IMR-90 (cell line): ENCODE data around the gene NTN4. TPM values are rescaled to one million over a fixed set of nuclear protein-coding genes. Genes with fewer than 3 reads are reported as not detected.

Source experiments
- ATAC-seq: fragments of 200-7000 bp; cut with Tn5 transposase; 2 replicates; pipeline ENCODE4 v1.9.1; 2020; ENCODE audit warnings: low read depth, mild to moderate bottlenecking, moderate library complexity
- BruUV-seq: library from RNA; stranded (reverse); fragments of 400-500 nt; replicated peaks from 2 replicates; lab custom pipeline; 2021; lab: Mats Ljungman, UMichigan
- CTCF ChIA-PET: fragments of 300-600 bp; formaldehyde crosslinking; extraction: SDS; loops from one replicate; lab custom pipeline; 2021; ENCODE audit warnings: antibody characterized with exemption; lab: Yijun Ruan, JAX
- POLR2A ChIA-PET: fragments of 300-600 bp; sonication (Branson Sonifier 250); formaldehyde crosslinking; loops from one replicate; lab custom pipeline; 2022; ENCODE audit warnings: antibody characterized with exemption; ENCODE audit not compliant: unreplicated experiment; lab: Charles Lee
- DNase-seq: peaks from one replicate; pipeline ENCODE4 v3.0.0; 2013
- H2AFZ ChIP-seq: replicated peaks from 2 replicates; pipeline ENCODE3; 2013; ENCODE audit warnings: low read length, mild to moderate bottlenecking; ENCODE audit not compliant: poor library complexity
- H2AK5ac ChIP-seq: 2 replicates; pipeline ENCODE4 v1.6.1; 2013; ENCODE audit warnings: low read depth, low read length, inconsistent platforms
- H2AK9ac ChIP-seq: replicated peaks from 2 replicates; pipeline ENCODE3; 2013; ENCODE audit warnings: mild to moderate bottlenecking, low read depth, low read length, moderate library complexity; ENCODE audit not compliant: poor library complexity
- H2BK120ac ChIP-seq: 2 replicates; pipeline ENCODE4 v1.6.1; 2013; ENCODE audit warnings: low read depth, low read length, inconsistent platforms
- H2BK15ac ChIP-seq: 3 replicates; pipeline ENCODE4 v1.6.1; 2013; ENCODE audit warnings: low read depth, low read length, inconsistent platforms
- H2BK20ac ChIP-seq: 2 replicates; pipeline ENCODE4 v1.6.1; 2013; ENCODE audit warnings: low read depth, mild to moderate bottlenecking, inconsistent platforms, low read length, moderate library complexity
- H2BK5ac ChIP-seq: 2 replicates; pipeline ENCODE4 v1.6.1; 2013; ENCODE audit warnings: mild to moderate bottlenecking, low read depth, low read length, inconsistent platforms; ENCODE audit not compliant: poor library complexity, severe bottlenecking
- H3K14ac ChIP-seq: replicated peaks from 2 replicates; pipeline ENCODE4 v1.6.1; 2013; ENCODE audit warnings: low read depth, low read length, inconsistent platforms
- H3K18ac ChIP-seq: 2 replicates; pipeline ENCODE4 v1.6.1; 2013; ENCODE audit warnings: low read depth, low read length, control low read depth
- H3K23ac ChIP-seq: 2 replicates; pipeline ENCODE4 v1.6.1; 2013; ENCODE audit warnings: low read depth, low read length, inconsistent platforms
- H3K27ac ChIP-seq: 2 replicates; pipeline ENCODE4 v1.5.1; 2013; ENCODE audit warnings: mild to moderate bottlenecking, control low read depth, low read length; ENCODE audit not compliant: insufficient read depth
- H3K27me3 ChIP-seq: 2 replicates; pipeline ENCODE4 v1.6.1; 2013; ENCODE audit warnings: low read length; ENCODE audit not compliant: control insufficient read depth, insufficient read depth
- H3K36me3 ChIP-seq: 2 replicates; pipeline ENCODE4 v1.6.1; 2013; ENCODE audit warnings: low read length, mixed read lengths; ENCODE audit not compliant: control insufficient read depth, insufficient read depth
- H3K4ac ChIP-seq: 2 replicates; pipeline ENCODE4 v1.6.1; 2013; ENCODE audit warnings: low read depth, low read length, inconsistent platforms
- H3K4me1 ChIP-seq: 2 replicates; pipeline ENCODE4 v1.6.1; 2013; ENCODE audit warnings: low read length, mixed read lengths; ENCODE audit not compliant: control insufficient read depth, insufficient read depth
- H3K4me2 ChIP-seq: 2 replicates; pipeline ENCODE4 v1.6.1; 2013; ENCODE audit warnings: low read depth, mild to moderate bottlenecking, control low read depth, low read length, moderate library complexity
- H3K4me3 ChIP-seq: 2 replicates; pipeline ENCODE4 v1.5.1; 2013; ENCODE audit warnings: low read depth, mild to moderate bottlenecking, control low read depth, low read length, moderate library complexity; ENCODE audit not compliant: insufficient read depth
- H3K56ac ChIP-seq: 2 replicates; pipeline ENCODE4 v1.6.1; 2013; ENCODE audit warnings: low read length, inconsistent platforms; ENCODE audit not compliant: insufficient read depth; ENCODE audit errors: extremely low read depth
- H3K79me1 ChIP-seq, 2 experiments: 2 replicates each; pipeline ENCODE4 v1.6.1; 2013; ENCODE audit warnings: low read length in 2 of 2, inconsistent platforms in 1 of 2, low read depth in 1 of 2
- H3K9ac ChIP-seq: 2 replicates; pipeline ENCODE4 v1.6.1; 2013; ENCODE audit warnings: low read depth, low read length, control low read depth
- H3K9me1 ChIP-seq: 2 replicates; pipeline ENCODE4 v1.6.1; 2013; ENCODE audit warnings: low read length, inconsistent platforms; ENCODE audit not compliant: insufficient read depth
- H3K9me3 ChIP-seq: 2 replicates; pipeline ENCODE4 v1.6.1; 2013; ENCODE audit warnings: low read length; ENCODE audit not compliant: control insufficient read depth, insufficient read depth
- H4K20me1 ChIP-seq: 2 replicates; pipeline ENCODE4 v1.6.1; 2013; ENCODE audit warnings: low read length, inconsistent platforms; ENCODE audit not compliant: insufficient read depth
- H4K5ac ChIP-seq: 2 replicates; pipeline ENCODE4 v1.6.1; 2013; ENCODE audit warnings: mild to moderate bottlenecking, low read depth, low read length, control low read depth
- H4K8ac ChIP-seq, 2 experiments: 2 replicates each; pipeline ENCODE4 v1.6.1; 2013; ENCODE audit warnings: low read depth in 2 of 2, low read length in 2 of 2, control low read depth in 1 of 2, inconsistent platforms in 1 of 2
- H4K91ac ChIP-seq: 2 replicates; pipeline ENCODE4 v1.6.1; 2013; ENCODE audit warnings: low read depth, low read length, inconsistent platforms; ENCODE audit not compliant: insufficient read depth
- BHLHE40 ChIP-seq: fragments of 150-350 bp; IDR thresholded peaks from 2 replicates; pipeline ENCODE4 v1.6.1; 2016; ENCODE audit warnings: mild to moderate bottlenecking, low read depth, low read length
- CEBPB ChIP-seq: IDR thresholded peaks from 2 replicates; pipeline ENCODE4 v1.6.1; 2012; ENCODE audit warnings: low read depth, low read length, improper control_type of control experiment
- CHD1 ChIP-seq: IDR thresholded peaks from 2 replicates; pipeline ENCODE4 v1.6.1; 2012; ENCODE audit warnings: low read depth, low read length, improper control_type of control experiment
- FOS ChIP-seq: fragments of 150-350 bp; IDR thresholded peaks from 2 replicates; pipeline ENCODE4 v1.6.1; 2016; ENCODE audit warnings: low read depth, low read length
- MAFK ChIP-seq: IDR thresholded peaks from 2 replicates; pipeline ENCODE4 v1.6.1; 2012; ENCODE audit warnings: low read depth, low read length, improper control_type of control experiment
- MAZ ChIP-seq: IDR thresholded peaks from 2 replicates; pipeline ENCODE4 v1.6.1; 2012; ENCODE audit warnings: low read depth, mild to moderate bottlenecking, low read length, improper control_type of control experiment, moderate library complexity, borderline replicate concordance
- MXI1 ChIP-seq: IDR thresholded peaks from 2 replicates; pipeline ENCODE4 v1.6.1; 2012; ENCODE audit warnings: low read depth, mild to moderate bottlenecking, low read length, moderate library complexity, borderline replicate concordance
- NFE2L2 ChIP-seq: fragments of 150-350 bp; IDR thresholded peaks from 2 replicates; pipeline ENCODE4 v1.6.1; 2016; ENCODE audit warnings: low read depth, mild to moderate bottlenecking, low read length
- POLR2A ChIP-seq: IDR thresholded peaks from 2 replicates; pipeline ENCODE4 v1.6.1; 2012; ENCODE audit warnings: mild to moderate bottlenecking, low read depth, low read length
- RAD21 ChIP-seq: IDR thresholded peaks from 2 replicates; pipeline ENCODE4 v1.6.1; 2012; ENCODE audit warnings: low read length, improper control_type of control experiment
- RCOR1 ChIP-seq: IDR thresholded peaks from 2 replicates; pipeline ENCODE4 v1.6.1; 2012; ENCODE audit warnings: mild to moderate bottlenecking, low read length, improper control_type of control experiment; ENCODE audit not compliant: insufficient replicate concordance
- RFX5 ChIP-seq: IDR thresholded peaks from 2 replicates; pipeline ENCODE4 v1.8.0; 2012; ENCODE audit warnings: low read depth, mild to moderate bottlenecking, low read length, moderate library complexity
- WGBS, 2 experiments: methylation state at CpG; one replicate each; pipeline versions ENCODE4 v1.1.5 to v1.1.7; 2013; ENCODE audit warnings: missing lambda C conversion rate in 2 of 2; ENCODE audit not compliant: insufficient read length in 1 of 2; ENCODE audit errors: extremely low coverage in 2 of 2; 5-methylcytosine and 5-hydroxymethylcytosine counted together
- dilution Hi-C: fragments of 300-500 bp; cut with HindIII; formaldehyde crosslinking; loops from one replicate; pipeline ENCODE4 v1.14.3; 2018; ENCODE audit warnings: low sequenced_read_pairs; ENCODE audit not compliant: unreplicated experiment
- in situ Hi-C: fragments of 300-500 bp; cut with MboI; formaldehyde crosslinking; loops from 3 replicates; pipeline ENCODE4 v1.14.3; 2019; ENCODE audit warnings: low sequenced_read_pairs, inconsistent platforms, mixed read lengths
- intact Hi-C: fragments of 100-400 bp; cut with micrococcal nuclease; formaldehyde crosslinking; loops from 2 replicates; pipeline ENCODE4 v1.10.0; 2022
- polyA plus RNA-seq, 3 experiments: library from polyadenylated mRNA; depleted of rRNA; stranded (reverse); fragments of >200 nt; gene quantifications; 2 replicates each; pipeline ENCODE4 v1.2.3, GENCODE V29; 2012; ENCODE audit warnings: low replicate concordance in 1 of 3
- total RNA-seq: library from RNA; depleted of rRNA; stranded (reverse); fragments of >200 nt; gene quantifications from 2 replicates; pipeline ENCODE4 v1.2.3, GENCODE V29; 2012
- TF ChIP-seq, protein P1 (sequence below): fragments of 150-350 bp; IDR thresholded peaks from 2 replicates; pipeline ENCODE4 v1.6.1; 2016; ENCODE audit warnings: low read depth, mild to moderate bottlenecking, low read length, moderate library complexity, borderline replicate concordance
- TF ChIP-seq, protein P2 (sequence below): conservative IDR thresholded peaks from 2 replicates; pipeline ENCODE4 v1.5.1; 2012; ENCODE audit warnings: mild to moderate bottlenecking, low read depth, low read length, improper control_type of control experiment
- TF ChIP-seq, protein P3 (sequence below): fragments of 150-350 bp; IDR thresholded peaks from 2 replicates; pipeline ENCODE4 v1.6.1; 2017; ENCODE audit warnings: mild to moderate bottlenecking, antibody characterized with exemption, low read length, low read depth

NTN4 gene
- total and polyA plus RNA-seq, 2 of the 4 experiments (the other 2 are of a cell fraction): 54.6 to 56.6 TPM

GRCh38 chr12:95637471-95638155 lies 153.0 kb downstream of the NTN4 start:
- Histone ChIP-seq H2BK5ac (peak overlapping the region; percentile 98), H4K91ac (peak overlapping the region; percentile 100), H3K9ac (peak overlapping the region; percentile 67), H3K4ac (peak overlapping the region; percentile 100), H3K9me3 (no peaks in the 10 kb centered on the region), H4K5ac (peak overlapping the region; percentile 96), H3K36me3 (no peaks in the 10 kb centered on the region), H2BK20ac (peak overlapping the region; percentile 100), H2BK120ac (peak overlapping the region; percentile 100), H3K14ac (peak overlapping the region; percentile 99), H3K23ac (peak overlapping the region; percentile 96), H3K27me3 (no peaks in the 10 kb centered on the region), H4K20me1 (no peaks in the 10 kb centered on the region), H3K4me1 (peaks cover 28% of the 10 kb centered on the region), H3K79me1 (peaks cover 0 to 6% of the 10 kb centered on the region in 2 experiments; a peak in 2 of 4 replicates), H3K18ac (peak overlapping the region; percentile 96), H2AK5ac (peak overlapping the region; percentile 100), H3K27ac (peak overlapping the region; percentile 99), H2AFZ (peak overlapping the region; percentile 37), H4K8ac (peak overlapping the region; percentile 91 to 98), H3K9me1 (peaks cover 38% of the 10 kb centered on the region), H3K4me2 (peak overlapping the region; percentile 3; the same call in 1 of the 2 replicates), H3K56ac (peak overlapping the region; percentile 92), H3K4me3 (no peak overlapping the region), H2AK9ac (peak overlapping the region; percentile 79), H2BK15ac (peak overlapping the region; percentile 99; the same call in 2 of the 3 replicates)
- POLR2A ChIA-PET: no interaction called here
- ATAC-seq (peak; percentile 62), DNase-seq (peak; percentile 100)
- no TSS peak for BruUV-seq
- intact Hi-C loops (no loop called here), dilution Hi-C loops (no loop called here), in situ Hi-C loops (no loop called here)
- no CpG with 5 or more reads among the region's 8 CpGs for WGBS, 2 experiments
- CTCF ChIA-PET: no interaction called here
- TF ChIP-seq RAD21 (0 out of 2 replicates have a peak, but pooled peaks have one; percentile 13), CEBPB (peak; percentile 79), MAZ (no peak), RFX5 (no peak), RCOR1 (peak; percentile 89), MAFK (peak; percentile 12), BHLHE40 (peak; percentile 64), MXI1 (no peak), NFE2L2 (no peak), CHD1 (no peak; the same call in 1 of the 2 replicates), FOS (peak; percentile 78), POLR2A (no peak)
- TF ChIP-seq, protein P1, sequence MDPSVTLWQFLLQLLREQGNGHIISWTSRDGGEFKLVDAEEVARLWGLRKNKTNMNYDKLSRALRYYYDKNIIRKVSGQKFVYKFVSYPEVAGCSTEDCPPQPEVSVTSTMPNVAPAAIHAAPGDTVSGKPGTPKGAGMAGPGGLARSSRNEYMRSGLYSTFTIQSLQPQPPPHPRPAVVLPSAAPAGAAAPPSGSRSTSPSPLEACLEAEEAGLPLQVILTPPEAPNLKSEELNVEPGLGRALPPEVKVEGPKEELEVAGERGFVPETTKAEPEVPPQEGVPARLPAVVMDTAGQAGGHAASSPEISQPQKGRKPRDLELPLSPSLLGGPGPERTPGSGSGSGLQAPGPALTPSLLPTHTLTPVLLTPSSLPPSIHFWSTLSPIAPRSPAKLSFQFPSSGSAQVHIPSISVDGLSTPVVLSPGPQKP: no peak
- TF ChIP-seq, protein P2, sequence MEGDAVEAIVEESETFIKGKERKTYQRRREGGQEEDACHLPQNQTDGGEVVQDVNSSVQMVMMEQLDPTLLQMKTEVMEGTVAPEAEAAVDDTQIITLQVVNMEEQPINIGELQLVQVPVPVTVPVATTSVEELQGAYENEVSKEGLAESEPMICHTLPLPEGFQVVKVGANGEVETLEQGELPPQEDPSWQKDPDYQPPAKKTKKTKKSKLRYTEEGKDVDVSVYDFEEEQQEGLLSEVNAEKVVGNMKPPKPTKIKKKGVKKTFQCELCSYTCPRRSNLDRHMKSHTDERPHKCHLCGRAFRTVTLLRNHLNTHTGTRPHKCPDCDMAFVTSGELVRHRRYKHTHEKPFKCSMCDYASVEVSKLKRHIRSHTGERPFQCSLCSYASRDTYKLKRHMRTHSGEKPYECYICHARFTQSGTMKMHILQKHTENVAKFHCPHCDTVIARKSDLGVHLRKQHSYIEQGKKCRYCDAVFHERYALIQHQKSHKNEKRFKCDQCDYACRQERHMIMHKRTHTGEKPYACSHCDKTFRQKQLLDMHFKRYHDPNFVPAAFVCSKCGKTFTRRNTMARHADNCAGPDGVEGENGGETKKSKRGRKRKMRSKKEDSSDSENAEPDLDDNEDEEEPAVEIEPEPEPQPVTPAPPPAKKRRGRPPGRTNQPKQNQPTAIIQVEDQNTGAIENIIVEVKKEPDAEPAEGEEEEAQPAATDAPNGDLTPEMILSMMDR: no peak
- TF ChIP-seq, protein P3, sequence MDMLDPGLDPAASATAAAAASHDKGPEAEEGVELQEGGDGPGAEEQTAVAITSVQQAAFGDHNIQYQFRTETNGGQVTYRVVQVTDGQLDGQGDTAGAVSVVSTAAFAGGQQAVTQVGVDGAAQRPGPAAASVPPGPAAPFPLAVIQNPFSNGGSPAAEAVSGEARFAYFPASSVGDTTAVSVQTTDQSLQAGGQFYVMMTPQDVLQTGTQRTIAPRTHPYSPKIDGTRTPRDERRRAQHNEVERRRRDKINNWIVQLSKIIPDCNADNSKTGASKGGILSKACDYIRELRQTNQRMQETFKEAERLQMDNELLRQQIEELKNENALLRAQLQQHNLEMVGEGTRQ: no peak
